ENCODE measurements around the gene NDUFA9. TPM values are rescaled to one million over a fixed set of nuclear protein-coding genes. Genes with fewer than 3 reads are reported as not detected.

The NDUFA9 gene
- total RNA-seq, 3 donors from 2014 or later = 18.7 to 29.9 (median 26.5) TPM

DNA sequence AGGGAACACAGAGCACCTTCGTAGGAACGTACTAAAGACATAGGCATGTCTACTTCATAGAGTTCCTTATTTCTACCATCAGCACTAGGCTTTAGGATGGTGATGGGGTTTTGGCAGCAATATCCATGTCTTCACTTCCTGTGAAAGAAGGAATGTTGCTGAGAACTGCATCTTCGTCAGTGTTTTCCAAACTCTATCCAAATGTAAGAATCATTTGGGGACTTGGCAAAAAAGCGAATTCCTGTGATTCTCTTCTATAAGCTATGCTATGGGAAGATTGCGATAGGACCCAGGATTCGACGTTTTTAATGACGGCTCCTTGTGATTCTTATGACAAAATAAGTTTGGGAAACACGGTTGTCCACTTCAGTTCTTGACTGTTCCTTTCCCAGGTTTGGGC lies 39.8 kb upstream of the NDUFA9 start:
- DNase-seq (ENCODE audit: low spot score in 2 of 2) = no peak
- Histone ChIP-seq H3K4me1 (no peaks in the 10 kb centered on the region), H3K9me3 (no peaks in the 10 kb centered on the region), H3K4me3 (no peak overlapping the region), H3K27me3 (no peaks in the 10 kb centered on the region), H3K27ac (no peak overlapping the region), H3K36me3 (no peaks in the 10 kb centered on the region)
- TF ChIP-seq POLR2AphosphoS5 (IDR thresholded peaks at IDR 0.05) = no peak
- TF ChIP-seq CTCF (IDR thresholded peaks at IDR 0.05) = no peak
- TF ChIP-seq POLR2A (IDR thresholded peaks at IDR 0.05) = no peak
- intact Hi-C loops (cut with DNase I; ENCODE audit: low total_unique reads) = no loop called here

DNA sequence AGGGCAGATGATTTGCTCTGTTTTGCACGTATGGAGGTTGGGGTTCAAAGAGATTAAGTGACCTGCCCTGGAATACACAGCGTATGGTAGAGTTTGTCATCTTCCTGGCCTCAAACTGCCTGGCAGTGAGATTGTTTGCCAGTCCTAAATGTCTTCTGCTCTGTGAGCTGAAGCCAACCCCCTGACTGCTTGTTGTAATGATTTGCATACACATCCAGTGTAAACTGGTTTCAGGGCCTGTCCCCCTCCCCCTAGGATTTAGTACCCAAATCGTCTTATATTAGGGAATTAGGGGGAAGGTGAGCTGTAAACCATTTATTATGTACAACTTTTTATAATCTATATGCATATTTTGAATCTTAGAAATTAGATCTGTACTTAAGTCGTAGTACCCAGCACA lies 38.4 kb upstream of the NDUFA9 start:
- intact Hi-C loops (cut with DNase I; ENCODE audit: low total_unique reads) = no loop called here
- no peaks in the 10 kb centered on the region for H3K36me3 ChIP-seq

DNA sequence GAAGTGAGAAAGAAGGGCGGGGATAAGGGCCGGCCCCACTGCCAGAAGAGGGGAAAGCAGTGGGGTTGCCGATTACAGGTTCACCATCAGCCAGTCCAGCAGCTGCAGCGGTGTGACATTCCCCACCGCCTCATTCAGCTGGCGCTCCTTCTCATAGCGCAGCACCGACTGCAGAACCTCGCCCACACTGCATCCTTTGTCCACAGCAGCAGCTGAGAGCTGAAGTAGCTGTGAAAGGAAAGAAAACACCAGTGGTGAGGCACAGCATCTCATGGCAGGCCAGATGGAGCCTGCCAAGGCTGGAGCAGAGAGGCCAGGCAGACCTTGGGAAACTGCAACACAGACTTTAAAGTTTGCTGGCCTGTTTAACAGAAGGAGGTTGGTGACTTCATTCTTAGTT lies 33.2 kb upstream of the NDUFA9 start:
- Histone ChIP-seq H3K27ac (no peak overlapping the region), H3K4me3 (no peak overlapping the region), H3K36me3 (no peaks in the 10 kb centered on the region), H3K27me3 (no peaks in the 10 kb centered on the region), H3K4me1 (no peaks in the 10 kb centered on the region), H3K9me3 (no peaks in the 10 kb centered on the region)
- no peak for TF ChIP-seq CTCF (IDR thresholded peaks at IDR 0.05)
- no peak for TF ChIP-seq POLR2AphosphoS5 (IDR thresholded peaks at IDR 0.05)
- no peak for TF ChIP-seq POLR2A (IDR thresholded peaks at IDR 0.05)
- DNase-seq (ENCODE audit: low spot score in 2 of 2) = no peak
- intact Hi-C loops (cut with DNase I; ENCODE audit: low total_unique reads) = no loop called here

More for the DNA sequence above, 38.4 kb upstream of the NDUFA9 start:
- Histone ChIP-seq H3K4me1 (no peaks in the 10 kb centered on the region), H3K9me3 (no peaks in the 10 kb centered on the region), H3K27ac (no peak overlapping the region), H3K4me3 (no peak overlapping the region), H3K27me3 (no peaks in the 10 kb centered on the region)
- DNase-seq (ENCODE audit: low spot score in 2 of 2) = no peak
- TF ChIP-seq CTCF (IDR thresholded peaks at IDR 0.05) = no peak
- no peak for TF ChIP-seq POLR2A (IDR thresholded peaks at IDR 0.05)
- TF ChIP-seq POLR2AphosphoS5 (IDR thresholded peaks at IDR 0.05) = no peak

- no peak for DNase-seq (ENCODE audit: low spot score in 2 of 2)
- H3K36me3 ChIP-seq = no peaks in the 10 kb centered on the region
- H3K27ac ChIP-seq = no peak overlapping the region
- H3K9me3 ChIP-seq = no peaks in the 10 kb centered on the region
- no peaks in the 10 kb centered on the region for H3K27me3 ChIP-seq
- H3K4me3 ChIP-seq = no peak overlapping the region
- no peak for TF ChIP-seq CTCF (IDR thresholded peaks at IDR 0.05)
- TF ChIP-seq POLR2A (IDR thresholded peaks at IDR 0.05) = no peak
- no peak for TF ChIP-seq POLR2AphosphoS5 (IDR thresholded peaks at IDR 0.05)
- H3K4me1 ChIP-seq = no peaks in the 10 kb centered on the region
- intact Hi-C loops (cut with DNase I; ENCODE audit: low total_unique reads) = no loop called here
Observed at GRCh38 chr12:4621511-4621910, 27.4 kb upstream of the NDUFA9 start.

DNA sequence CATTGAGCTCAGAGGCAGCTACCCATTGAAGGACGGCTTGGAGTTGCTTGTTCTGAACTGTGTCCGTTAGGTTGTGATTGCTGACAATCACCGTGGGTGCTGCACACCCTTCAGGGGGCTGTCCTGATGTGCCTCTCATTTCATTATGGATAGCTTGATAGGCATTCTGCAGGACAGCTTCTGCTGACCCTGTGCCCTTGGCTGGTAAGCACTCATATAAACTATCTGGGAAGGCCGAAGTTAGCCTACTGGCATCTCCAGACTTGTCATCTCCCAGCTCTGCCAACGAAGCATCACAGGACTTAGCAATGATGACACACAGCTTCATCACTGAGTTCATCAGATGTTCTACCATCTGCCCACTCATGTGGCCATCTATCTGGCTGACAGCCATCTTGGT lies 22.4 kb upstream of the NDUFA9 start:
- Histone ChIP-seq H3K36me3 (no peaks in the 10 kb centered on the region), H3K9me3 (no peaks in the 10 kb centered on the region), H3K27ac (no peak overlapping the region), H3K4me1 (no peaks in the 10 kb centered on the region), H3K27me3 (no peaks in the 10 kb centered on the region), H3K4me3 (no peak overlapping the region)
- DNase-seq (ENCODE audit: low spot score in 2 of 2) = no peak
- intact Hi-C loops (cut with DNase I; ENCODE audit: low total_unique reads) = no loop called here
- TF ChIP-seq POLR2AphosphoS5 (IDR thresholded peaks at IDR 0.05) = no peak
- no peak for TF ChIP-seq CTCF (IDR thresholded peaks at IDR 0.05)
- no peak for TF ChIP-seq POLR2A (IDR thresholded peaks at IDR 0.05)

Measured in breast epithelium (tissue), 4 donors.